Type B pancreatic cell (in vitro differentiated cells): ENCODE data around the gene ADAMTS17. TPM values are rescaled to one million over a fixed set of nuclear protein-coding genes. Genes with fewer than 3 reads are reported as not detected.

ENCODE experiments used
- DNase-seq: peaks from one replicate; pipeline ENCODE4 v3.0.0; 2021; ENCODE audit warnings: mixed read lengths; ENCODE audit not compliant: unreplicated experiment; ENCODE audit errors: extremely low spot score
- H3K27ac Mint-ChIP-seq: 2 replicates; pipeline ENCODE4 v1.8.0; 2021; ENCODE audit warnings: mild to moderate bottlenecking, mixed read lengths
- H3K27me3 Mint-ChIP-seq: 2 replicates; pipeline ENCODE4 v1.8.0; 2021; ENCODE audit warnings: mixed read lengths
- H3K36me3 Mint-ChIP-seq: 2 replicates; pipeline ENCODE4 v1.8.0; 2021; ENCODE audit warnings: mixed read lengths
- H3K4me1 Mint-ChIP-seq: one replicate; pipeline ENCODE4 v1.8.0; 2021; ENCODE audit warnings: mixed read lengths; ENCODE audit not compliant: unreplicated experiment
- H3K4me3 Mint-ChIP-seq: 2 replicates; pipeline ENCODE4 v1.8.0; 2021; ENCODE audit warnings: mild to moderate bottlenecking, mixed read lengths
- H3K9me3 Mint-ChIP-seq: 2 replicates; pipeline ENCODE4 v1.8.0; 2021; ENCODE audit warnings: mixed read lengths
- total RNA-seq: library from RNA; stranded (reverse); gene quantifications from 2 replicates; pipeline ENCODE4 v1.2.1, GENCODE V29; 2021; ENCODE audit warnings: low replicate concordance
- TF ChIP-seq, protein P1 (sequence below): fragments of 200-600 bp; sonication (generic); conservative IDR thresholded peaks from 2 replicates; pipeline ENCODE4 v1.5.0; 2021; ENCODE audit warnings: antibody characterized with exemption, mild to moderate bottlenecking

ADAMTS17 gene
- total RNA-seq, 1 donor from 2014 or later = 18.3 TPM

DNA sequence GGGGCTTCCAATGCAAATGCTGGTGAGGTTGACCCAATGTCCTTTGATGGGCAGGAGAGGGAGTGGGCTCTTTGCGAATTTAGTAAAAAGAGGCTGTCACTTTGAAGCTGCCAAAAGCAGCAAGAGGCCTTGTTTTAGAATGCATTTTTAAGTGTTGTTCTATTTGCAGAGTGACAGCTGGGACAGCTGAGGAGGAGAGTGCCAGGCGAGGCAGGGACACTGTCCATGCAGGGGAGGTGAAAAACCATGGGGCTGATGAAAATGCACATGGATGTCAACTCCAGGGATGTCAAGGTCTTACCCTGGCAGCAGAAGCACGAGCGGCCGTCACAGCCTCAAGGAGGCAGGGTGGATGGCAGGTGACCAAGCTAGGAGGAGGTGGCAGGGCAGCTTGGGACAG, 279.8 kb downstream of the ADAMTS17 start:
- peaks cover 4% of the 10 kb centered on the region for H3K4me1 Mint-ChIP-seq
- no peak overlapping the region for H3K27ac Mint-ChIP-seq
- no peak overlapping the region for H3K4me3 Mint-ChIP-seq

DNA sequence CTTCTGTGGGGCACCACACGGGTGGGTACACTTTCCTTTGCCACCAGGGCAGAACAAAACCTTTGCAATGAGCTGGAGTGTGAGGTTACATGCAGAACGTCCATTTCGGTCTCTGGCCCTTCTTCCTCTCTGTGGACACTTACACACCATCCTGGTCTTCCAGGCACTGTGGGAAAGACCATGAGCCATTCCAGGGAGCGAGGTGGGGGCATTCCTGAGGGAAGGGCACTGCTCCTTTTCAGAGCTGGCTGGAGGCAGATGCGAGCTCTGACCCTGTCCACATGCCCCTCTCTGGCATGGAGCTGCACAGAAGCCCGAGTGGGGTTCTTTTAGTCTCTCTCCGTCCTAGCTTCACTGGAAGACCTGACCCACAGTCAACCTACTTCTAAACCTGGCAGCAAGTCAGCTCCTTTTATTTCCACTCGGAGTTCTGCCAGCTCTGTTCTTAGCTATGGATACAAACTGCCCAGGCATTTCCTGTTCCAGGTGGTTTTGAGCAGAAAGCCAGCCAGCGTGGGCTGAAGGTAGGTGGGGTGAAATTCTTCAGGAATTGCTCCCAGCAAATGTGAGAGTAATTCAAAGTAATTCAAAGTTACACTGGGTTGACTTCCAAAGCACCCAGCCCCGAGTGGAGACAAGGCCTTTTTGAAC, 281.4 kb downstream of the ADAMTS17 start:
- H3K27me3 Mint-ChIP-seq = no peaks in the 10 kb centered on the region
- peaks cover 4% of the 10 kb centered on the region for H3K4me1 Mint-ChIP-seq
- TF ChIP-seq, protein P1, sequence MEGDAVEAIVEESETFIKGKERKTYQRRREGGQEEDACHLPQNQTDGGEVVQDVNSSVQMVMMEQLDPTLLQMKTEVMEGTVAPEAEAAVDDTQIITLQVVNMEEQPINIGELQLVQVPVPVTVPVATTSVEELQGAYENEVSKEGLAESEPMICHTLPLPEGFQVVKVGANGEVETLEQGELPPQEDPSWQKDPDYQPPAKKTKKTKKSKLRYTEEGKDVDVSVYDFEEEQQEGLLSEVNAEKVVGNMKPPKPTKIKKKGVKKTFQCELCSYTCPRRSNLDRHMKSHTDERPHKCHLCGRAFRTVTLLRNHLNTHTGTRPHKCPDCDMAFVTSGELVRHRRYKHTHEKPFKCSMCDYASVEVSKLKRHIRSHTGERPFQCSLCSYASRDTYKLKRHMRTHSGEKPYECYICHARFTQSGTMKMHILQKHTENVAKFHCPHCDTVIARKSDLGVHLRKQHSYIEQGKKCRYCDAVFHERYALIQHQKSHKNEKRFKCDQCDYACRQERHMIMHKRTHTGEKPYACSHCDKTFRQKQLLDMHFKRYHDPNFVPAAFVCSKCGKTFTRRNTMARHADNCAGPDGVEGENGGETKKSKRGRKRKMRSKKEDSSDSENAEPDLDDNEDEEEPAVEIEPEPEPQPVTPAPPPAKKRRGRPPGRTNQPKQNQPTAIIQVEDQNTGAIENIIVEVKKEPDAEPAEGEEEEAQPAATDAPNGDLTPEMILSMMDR = no peak
- H3K4me3 Mint-ChIP-seq = no peak overlapping the region
- H3K36me3 Mint-ChIP-seq = no peaks in the 10 kb centered on the region
- H3K9me3 Mint-ChIP-seq = no peaks in the 10 kb centered on the region
- no peak overlapping the region for H3K27ac Mint-ChIP-seq
- no peak for DNase-seq

More for the DNA sequence above, 279.8 kb downstream of the ADAMTS17 start:
- TF ChIP-seq, protein P1 = no peak
- Mint-ChIP-seq H3K9me3 (no peaks in the 10 kb centered on the region), H3K27me3 (no peaks in the 10 kb centered on the region), H3K36me3 (peaks cover 3% of the 10 kb centered on the region)
- DNase-seq = no peak

DNA sequence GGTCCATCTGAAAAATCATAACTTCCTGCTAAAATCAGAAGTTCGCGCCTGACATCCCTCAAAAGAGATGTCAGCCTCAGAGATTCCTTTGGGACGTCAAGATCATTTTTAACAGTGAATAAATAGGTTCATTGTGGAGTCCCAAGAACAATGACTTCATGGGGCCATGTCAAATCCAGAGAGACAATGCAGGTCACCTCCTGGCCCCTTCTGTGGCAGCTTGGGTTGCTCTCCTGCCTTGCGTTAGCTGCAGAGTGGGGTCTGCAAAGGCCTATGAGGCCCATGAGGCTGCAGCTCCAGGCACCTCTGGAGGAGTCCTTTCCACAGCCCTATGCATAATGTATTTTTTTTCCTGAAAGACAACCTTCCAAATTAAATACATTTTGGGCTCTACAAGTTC, 282.3 kb downstream of the ADAMTS17 start:
- Mint-ChIP-seq H3K36me3 (no peaks in the 10 kb centered on the region), H3K27ac (no peak overlapping the region), H3K4me3 (no peak overlapping the region), H3K27me3 (no peaks in the 10 kb centered on the region), H3K9me3 (no peaks in the 10 kb centered on the region), H3K4me1 (peaks cover 4% of the 10 kb centered on the region)
- TF ChIP-seq, protein P1 = no peak
- no peak for DNase-seq

DNA sequence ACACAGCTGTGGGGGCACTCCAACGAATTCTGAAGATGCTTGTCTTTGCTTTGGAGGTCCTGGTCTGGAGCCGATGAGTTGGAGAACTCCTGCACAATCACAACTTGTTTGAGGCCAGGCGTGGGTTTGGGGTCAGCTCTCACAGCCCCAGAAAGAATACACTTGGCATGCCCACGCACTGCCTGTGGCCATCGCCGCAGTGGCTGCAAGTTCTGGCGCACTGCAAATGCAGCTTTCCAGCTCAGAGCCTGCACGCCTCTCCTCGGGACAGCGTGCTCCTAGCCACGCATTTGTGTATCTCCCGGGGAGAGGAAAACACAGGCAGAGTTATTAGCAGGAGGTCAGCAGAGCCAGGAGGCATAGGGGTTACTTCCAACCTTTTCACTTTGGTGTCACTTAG, 282.7 kb downstream of the ADAMTS17 start:
- Mint-ChIP-seq H3K27me3 (no peaks in the 10 kb centered on the region), H3K4me3 (no peak overlapping the region), H3K4me1 (peaks cover 4% of the 10 kb centered on the region), H3K36me3 (no peaks in the 10 kb centered on the region), H3K27ac (no peak overlapping the region), H3K9me3 (no peaks in the 10 kb centered on the region)
- TF ChIP-seq, protein P1 = no peak
- no peak for DNase-seq

DNA sequence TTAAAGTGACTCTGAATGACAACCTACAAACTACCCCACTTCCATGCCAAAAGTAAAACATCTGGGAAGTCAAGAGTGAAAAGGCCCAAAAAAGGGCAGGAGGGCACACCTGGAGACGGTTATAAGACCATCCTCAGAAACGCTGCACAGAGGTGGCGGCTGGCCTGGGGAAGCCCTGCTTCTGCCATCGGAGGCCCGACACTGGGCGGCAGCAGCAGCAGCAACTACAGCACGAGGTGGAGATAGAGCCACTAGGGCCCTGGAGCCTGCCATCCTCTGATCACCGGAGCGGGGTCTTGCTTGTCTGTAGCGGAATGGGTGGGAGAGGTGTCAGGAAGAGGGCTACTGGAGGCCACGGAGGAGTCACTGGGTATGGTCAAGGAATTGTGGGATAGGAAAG, 283.3 kb downstream of the ADAMTS17 start:
- Mint-ChIP-seq H3K4me1 (peaks cover 4% of the 10 kb centered on the region), H3K27me3 (no peaks in the 10 kb centered on the region), H3K36me3 (no peaks in the 10 kb centered on the region), H3K9me3 (no peaks in the 10 kb centered on the region), H3K4me3 (no peak overlapping the region), H3K27ac (no peak overlapping the region)
- no peak for DNase-seq
- TF ChIP-seq, protein P1 = no peak
